NCI-H2107 treated with DMSO at 0.1 percent for 48 hours (cell line): ENCODE data around the gene GTPBP2.

Experiments
- DNase-seq: peaks from one replicate; lab custom pipeline; 2025; ENCODE audit not compliant: unreplicated experiment; lab: John Stamatoyannopoulos, UW

Gene GTPBP2, protein sequence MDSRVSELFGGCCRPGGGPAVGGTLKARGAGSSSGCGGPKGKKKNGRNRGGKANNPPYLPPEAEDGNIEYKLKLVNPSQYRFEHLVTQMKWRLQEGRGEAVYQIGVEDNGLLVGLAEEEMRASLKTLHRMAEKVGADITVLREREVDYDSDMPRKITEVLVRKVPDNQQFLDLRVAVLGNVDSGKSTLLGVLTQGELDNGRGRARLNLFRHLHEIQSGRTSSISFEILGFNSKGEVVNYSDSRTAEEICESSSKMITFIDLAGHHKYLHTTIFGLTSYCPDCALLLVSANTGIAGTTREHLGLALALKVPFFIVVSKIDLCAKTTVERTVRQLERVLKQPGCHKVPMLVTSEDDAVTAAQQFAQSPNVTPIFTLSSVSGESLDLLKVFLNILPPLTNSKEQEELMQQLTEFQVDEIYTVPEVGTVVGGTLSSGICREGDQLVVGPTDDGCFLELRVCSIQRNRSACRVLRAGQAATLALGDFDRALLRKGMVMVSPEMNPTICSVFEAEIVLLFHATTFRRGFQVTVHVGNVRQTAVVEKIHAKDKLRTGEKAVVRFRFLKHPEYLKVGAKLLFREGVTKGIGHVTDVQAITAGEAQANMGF

DNA sequence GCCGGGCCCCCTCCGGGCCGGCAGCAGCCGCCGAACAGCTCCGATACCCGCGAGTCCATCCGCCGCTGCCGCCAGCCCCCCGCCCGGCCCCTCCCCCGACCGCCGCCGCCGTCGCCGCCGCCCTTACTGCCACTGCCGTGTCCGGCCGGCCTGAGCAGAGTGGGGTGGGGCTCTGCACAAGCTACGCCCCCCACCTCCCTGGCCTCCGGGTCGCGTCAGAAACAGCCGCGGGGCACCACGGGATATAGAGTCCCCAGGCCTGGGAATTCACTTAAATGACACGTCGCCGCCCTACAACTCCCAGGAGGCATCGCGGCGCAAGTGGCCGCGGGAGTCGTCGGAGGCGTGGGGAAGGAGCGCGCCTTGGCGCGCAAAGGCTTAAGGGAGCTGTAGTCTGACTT, at the start of gene GTPBP2:
Gene GTPBP2, minus strand, starts transcription at position 161 of the 401 bp plus-strand sequence. Its CDS starts 102 bp downstream, at position 59.
- peak; percentile 78 for DNase-seq

DNA sequence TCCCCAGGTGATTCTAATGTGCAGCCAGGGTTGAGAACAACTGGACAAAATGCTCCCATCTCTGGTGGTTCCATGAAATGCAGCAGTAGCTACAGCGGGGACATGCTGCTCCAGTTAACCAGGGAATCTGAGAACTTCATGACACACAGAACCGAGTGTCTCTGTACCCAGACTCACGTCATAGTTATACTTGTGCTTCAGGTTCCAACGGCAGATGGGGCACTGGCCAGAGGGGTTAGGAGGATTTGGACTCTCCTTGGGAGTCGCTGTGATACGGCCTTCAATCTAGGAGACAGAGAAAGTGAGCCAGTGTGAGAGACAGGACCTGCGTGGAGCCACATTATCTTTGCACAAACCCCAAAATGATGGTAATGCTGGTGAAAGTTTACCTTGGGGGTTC, 49.3 kb upstream of the GTPBP2 start:
- DNase-seq: no peak

DNA sequence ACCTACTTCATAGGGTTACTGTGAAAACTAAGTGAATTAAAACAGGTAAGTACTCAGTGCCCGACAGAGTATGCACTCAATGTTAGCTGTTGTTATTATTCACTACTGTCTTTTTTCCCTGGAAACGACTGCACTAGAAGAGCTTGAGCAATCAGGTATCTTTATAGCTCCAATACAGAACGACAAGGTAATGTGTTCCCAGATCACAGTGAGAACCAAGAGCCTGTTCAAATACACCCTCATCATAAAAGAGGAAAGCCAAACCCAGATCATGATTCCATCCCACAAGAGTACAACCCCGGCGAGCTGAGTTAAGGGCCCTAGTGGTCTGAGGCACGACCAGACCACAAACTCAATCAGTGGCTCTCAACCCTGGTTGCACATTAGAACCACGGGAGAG, 48.7 kb upstream of the GTPBP2 start:
- no peak for DNase-seq

DNA sequence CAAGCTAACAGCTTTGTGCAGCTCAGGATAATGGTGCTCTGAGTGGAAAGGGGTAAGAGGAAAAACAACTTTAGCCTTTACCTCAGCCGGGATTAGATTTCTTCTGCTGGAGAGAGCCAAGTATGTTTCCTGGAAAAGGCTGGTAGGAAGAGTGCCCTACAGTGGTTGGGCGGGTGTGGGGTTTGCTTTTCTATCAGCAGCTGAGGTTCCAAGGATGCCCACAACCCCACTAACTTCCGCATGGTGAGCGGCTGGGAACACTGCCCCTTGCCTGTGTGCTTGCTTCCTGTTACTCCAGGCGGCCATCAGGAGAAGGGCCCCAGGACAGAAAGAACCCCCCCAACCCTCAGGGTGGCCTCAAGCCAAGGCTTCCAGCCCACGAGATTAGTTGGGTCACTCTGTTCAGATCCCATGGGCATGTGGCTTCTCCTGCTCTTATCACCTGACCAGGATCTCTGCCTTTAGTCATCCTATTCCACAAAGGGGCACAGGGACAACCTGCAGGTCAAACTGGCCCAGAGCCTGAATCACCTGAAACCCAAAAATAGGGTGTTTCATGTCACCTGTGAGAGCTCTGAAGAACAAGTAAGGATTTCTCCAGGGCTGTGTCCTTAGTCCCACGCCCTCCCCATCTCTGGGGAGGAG, 48.0 kb upstream of the GTPBP2 start:
- no peak for DNase-seq

DNA sequence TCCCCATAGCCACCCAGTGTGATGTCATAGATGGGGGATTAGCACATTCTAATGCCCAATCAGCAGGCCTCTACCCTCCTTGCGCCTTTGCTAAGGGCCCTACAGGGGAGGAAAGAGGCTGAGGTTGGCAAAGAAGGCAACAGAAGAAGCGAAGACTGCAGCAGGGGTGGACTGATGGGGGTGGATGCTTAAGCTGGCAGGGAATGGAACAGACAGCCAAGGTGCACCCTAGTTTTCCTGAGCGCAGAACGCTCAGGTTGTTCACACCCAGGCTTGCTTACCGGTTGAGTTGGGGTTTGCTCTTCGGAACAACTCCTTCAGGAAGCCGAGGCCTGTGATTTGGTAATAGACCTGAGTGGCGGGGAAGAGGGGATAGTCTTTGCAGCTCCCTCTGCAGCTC, 45.9 kb upstream of the GTPBP2 start:
- no peak for DNase-seq

DNA sequence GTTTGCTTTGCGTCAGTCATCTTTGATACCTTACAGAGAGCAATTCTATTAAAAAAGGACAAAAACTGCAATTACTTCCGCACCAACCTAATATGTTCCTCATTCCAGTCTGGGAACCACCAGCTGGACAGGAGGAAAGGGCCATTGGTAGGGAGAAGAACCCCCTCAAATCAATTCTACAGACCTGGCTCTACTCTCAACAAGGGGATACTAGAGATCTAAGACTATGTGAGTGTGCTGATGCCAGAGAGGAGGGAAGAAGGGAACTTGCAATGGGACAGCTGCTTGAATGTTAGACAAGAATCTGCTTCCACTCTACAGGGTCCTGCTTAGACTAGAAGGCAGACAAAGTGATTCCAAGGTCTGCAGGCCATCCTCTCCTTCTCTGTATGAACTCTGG, 45.2 kb upstream of the GTPBP2 start:
- DNase-seq: no peak

DNA sequence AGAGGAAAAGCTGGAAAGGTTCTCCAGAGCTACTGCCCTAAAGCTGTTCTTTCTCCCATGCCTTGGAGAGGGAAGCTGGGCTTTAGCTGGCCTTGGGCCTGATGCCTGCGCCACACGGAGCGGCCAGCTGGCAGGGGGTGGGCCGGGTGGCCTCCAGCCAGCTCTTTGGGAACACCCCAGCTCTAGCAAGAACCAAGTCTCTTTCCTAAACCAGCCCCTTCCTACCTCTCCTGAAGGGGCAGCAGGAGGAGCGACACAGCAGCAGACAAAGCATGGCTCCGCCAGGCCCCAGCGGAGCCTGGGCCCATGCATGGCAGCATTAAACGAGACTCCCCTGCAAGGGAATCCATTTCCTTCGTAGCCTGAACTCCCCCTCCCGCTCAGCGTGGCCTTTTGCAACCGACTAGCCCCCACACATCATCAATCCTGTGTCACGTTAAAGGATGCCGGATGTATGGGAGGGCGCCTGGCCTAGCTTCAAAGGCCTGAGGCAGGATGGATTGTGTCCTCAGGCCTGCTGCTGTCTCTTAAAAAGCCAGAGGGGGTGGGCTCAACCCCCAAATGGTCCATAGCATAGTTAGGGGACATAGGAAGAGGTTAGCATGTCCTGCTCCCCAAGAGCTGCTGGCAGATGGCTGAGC, 44.5 kb upstream of the GTPBP2 start:
- DNase-seq: no peak

DNA sequence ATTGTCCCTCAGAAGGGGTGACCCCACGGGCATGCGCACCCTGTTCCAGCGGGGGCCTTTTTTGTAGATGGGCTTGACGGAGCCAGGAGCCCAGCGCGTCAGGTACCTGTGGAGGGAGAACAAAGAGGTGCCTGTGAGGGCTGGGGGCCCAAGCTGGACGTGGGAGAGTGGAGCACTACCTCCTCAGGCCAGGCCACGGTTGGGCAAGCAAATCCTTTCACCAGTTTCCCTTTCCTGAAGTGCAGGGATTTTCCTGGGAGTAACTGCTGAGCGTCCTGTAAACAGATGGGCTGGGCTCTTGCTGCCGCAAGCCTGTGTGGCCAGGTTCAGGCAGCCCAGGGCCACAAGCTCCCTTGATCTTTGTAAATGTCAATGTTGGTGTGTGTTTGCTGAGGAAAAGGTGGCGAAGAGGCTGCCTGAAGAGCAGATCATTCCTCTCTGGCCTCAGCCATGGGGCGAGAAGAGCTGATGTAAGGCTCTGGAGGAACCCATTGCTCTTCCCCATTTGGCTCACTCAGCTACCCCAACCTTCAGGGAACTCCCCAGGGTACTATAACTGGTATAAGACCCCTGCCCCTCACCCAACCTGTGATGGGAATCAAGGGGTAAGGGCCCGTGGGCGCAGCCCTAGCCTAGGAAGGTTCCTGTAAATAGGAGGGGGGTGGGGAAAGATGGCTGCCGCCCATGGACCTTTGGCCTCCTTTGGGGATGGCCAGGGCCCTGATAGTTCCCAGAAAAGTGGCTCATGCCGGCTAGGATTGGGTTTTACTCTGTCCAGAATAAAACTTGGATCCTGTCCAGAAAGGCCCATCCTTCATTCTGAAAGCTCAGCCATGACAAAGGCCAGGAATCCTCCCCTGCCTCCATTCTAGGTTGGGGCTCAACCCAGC, 43.0 kb upstream of the GTPBP2 start:
- no peak for DNase-seq

DNA sequence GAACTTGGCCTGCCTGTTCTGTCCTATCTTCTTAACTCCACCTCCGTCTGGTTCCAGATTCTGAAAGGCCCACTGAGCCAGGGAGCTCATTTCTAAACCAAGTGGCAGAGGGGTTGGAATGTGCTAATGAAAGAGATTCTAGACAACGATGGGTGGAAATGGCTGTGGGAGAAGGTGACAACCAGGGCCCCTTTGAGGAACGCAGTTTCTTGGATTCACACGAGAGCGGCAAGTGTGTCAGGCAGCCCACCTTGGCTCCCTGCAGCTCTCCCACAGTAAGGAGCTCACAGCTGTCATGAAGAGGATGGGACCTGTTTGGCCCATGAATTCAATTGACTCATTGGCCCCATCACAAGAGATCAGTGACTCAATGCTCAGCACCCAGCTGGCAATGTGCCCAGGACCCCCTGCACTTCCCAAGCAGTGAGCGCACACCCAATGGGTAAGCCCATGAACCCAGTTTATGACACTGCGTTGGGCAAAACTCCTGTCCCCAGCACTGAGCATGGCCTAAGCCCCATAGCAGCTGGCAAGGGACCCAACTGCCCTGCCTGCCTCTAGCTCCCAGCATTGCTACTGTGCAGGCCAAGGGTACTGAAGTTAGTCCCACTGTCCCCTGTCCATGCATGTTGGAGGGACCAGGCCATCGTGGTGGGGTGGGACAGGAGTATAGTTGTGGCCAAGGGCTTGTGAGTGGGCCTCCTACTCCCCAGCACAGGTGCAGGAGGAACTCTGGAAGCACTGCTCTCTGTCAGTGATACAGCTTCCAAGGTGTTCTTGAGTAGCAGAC, 42.1 kb upstream of the GTPBP2 start:
- no peak for DNase-seq

DNA sequence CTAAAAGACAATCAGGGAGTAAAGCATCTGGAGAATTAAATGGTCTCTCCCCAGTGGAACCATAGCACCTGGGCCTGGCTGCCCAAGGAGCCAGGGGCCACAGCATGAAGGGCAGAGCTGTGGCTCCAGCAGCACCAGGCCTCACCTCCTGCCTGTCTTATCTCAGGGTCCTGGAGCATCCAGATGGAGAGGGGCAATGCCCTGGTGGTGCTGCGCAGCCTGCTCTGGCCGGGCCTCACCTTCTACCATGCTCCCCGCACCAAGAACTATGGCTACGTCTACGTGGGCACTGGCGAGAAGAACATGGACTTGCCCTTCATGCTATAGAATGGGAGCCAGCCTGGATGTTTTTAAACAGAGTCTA, 41.5 kb upstream of the GTPBP2 start:
- no peak for DNase-seq

DNA sequence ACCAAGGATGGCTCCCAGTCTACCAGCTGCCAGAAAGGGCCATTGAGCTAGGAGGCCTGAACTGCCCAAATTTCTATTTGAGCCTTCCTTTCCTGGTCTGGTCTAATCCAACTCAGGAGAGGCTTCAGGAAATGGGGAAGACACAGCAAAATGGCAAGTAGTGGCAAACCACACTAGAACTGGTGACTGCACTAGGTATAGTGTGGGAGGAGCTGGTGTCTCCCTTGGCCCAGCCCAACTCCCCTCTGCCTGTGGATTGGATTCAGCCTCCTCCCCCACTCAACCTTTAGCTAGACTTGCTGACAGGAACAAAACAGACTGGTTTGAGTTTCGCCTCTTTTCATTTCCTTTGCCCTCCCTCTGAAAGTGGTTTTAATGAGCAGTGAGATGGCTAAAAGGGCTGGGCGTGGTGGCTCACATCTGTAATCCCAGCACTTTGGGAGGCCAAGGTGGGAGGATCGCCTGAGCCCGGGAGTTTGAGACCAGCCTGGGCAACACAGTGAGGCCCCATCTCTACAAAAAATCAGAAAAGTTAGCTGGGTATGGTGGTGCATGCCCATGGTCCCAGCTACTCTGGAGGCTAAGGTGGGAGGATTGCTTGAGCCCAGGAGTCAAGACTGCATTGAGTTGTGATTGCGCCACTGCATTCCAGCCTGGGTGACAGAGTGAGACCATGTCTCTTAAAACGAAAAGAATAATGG, 41.0 kb upstream of the GTPBP2 start:
- no peak for DNase-seq

DNA sequence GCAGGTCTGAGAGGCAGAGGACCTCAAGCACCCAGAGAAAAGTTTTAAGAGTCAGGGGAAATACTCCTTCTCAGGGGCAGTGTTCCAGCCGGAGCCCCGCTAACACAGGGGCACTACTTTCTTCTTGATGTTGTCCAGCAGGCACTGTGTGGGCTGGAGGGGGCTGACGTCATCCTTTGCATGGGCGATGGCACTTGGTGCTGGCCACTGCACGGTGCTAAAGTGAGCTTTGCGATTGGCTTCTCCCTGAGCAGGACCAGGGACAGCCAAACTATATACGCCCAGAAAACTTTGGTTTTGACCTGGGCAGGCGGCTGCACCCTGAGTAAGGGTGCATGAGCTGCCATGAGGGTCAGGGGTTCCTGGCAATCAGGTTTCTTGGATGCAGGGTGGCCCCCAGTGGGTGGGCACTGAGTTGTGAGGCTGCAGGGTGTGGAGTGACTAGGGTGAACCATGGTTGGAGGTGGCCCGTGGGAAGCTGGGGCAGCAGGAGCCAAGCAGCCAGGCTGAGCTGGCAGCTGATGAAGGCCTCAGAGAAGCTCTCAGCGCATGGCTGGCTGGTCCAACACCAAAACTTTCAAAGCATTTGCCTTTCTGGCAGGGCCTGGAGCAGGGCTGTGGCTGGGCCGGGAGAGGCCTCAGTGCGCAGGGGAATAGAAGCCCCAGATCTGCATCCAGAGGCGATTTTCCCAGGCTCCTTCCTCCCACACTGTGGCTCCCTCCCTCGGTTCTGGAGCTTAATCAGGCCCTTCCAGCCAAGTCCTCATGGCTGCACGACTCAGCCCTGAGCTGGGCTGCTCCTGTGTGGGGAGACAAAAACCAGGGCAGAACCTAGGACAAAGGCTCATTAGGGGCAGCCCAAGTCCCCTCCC, 40.2 kb upstream of the GTPBP2 start:
- DNase-seq: no peak

DNA sequence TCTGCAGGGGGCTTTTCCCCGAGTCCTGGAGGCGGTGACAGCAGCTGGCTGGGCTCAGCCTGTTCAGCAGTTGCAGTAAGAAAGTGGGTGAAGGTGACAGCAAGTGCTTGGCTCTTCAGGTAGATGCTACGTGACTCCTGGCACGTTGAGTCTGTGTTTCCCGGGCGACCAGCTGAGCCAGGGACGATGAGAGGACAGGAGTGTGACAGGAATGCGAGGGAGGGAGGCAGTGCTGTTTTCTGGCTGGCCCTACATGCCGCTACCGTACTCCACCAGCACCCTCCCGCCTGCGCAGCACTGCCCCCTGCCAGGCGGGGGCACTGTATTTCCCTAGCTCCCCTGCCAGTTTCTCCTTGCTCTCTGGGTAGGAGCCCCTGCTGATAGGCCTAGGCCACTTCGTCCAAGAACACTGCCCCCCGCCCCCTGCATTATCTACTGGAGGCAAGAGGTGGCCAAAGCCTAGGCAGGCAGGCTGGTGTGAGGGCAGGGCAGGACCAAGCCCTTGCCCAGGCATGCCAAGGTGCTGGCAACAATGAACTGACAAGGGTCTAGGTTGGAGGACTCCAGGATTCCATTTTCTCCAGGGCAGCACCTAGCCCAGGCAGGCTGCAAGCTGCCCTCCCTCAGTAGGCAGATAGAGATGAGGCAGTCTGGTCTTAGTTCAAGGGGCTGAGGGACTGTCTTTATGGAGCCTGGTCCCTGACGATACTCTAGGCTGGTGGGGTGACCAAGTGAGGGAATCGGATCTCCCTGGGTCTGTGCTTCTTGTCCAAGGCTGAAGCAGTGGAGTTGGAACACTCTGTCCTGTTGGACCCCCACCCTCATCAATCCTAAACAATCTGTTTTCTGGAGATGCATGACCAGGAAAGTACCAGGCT, 39.3 kb upstream of the GTPBP2 start:
- peak; percentile 78 for DNase-seq

DNA sequence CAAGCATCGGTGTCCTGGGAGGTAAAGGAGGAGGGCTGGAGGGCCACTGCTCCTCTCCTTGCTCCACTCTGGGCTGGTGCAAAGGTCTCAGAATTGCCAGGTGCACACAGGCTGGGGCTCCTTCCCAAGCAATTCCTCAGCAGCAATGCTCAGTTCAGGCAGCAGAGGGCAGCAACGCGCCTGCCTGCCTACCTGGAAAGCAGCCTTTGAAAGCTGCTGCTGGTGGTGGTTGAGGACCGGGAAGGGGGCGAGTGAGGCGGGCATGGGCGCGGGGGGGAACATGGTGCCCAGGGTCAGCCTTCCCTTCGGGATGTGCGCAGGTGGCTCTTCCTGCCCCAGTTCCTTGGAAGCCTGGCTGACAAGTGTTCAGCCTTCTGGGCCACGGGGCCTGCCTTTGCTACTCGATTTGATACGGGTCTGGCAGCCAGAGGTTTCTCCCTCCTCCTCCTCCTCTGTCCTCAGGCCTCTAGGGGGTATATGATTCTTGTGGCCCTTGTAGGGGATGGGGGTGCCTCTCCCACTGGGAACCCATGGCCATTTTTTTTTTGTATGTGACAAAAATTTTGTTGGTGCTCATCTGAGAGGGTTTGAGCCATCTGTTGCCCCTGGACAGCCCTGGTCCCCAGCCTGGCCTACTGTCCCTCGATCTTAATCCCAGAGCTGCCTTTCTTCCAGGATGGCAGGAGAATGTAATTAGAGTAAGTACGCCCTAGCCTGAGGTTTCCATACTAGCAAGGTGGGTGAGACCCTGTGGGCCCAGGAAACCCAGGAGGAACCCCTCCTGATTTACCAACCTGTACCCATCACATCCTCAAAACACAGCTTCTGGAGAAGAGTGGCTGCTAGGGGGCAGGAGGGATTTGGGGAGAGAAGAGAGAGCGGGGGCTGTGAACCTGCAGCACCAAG, 38.4 kb upstream of the GTPBP2 start:
- peak; percentile 16 for DNase-seq

DNA sequence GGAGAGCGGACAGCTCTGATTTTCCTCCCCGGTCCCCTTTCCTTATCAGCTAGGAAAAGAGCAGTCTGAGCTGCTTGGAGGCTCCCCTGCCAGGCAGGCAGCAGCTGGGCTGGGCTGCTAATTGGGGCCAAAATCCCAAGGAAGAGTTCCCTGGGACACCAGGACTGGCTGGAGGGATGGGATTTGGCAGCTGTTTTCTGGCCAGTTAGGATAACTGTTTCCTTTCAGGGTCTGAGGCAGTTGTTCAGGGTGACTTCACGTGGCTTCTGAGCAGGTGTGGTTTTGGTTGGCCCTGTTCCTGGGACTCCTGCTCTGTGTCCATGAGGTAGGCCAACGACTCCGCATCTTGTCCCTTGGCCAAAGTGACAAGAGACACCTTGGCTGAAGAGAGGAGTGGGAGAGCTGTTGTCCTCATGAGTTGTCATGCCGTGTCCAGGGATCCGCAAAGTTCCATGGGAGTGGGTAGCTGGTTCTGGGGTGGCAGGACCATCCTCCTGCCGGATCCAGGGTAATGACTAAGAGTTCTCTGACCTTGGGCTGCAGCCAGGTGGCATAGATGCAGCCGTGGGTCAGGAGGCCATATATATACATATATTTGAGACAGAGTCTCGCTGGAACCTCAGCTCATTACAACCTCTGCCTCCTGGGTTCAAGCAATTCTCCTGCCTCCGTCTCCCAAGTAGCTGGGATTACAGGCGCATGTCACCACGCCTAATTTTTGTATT, 37.3 kb upstream of the GTPBP2 start:
- no peak for DNase-seq

DNA sequence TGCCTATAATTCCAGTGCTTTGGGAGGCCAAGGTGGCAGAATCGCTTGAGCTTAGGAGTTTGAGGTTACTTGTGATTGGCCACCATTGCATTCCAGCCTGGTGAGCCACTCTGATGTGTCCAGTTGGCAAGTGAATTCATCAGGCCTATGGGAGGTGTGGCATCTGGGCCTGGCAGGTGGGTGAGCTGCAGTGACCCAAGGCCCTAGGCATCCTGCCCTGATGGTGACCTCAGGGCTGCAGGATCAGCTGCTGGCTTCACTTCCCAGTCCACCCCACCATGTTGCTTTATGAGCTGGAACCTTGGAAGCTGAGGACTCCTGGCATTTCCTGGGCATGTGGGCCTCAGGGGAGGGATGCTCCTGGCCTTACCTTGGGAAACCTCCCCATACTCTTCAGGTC, 36.3 kb upstream of the GTPBP2 start:
- no peak for DNase-seq
